A549 (cell line): ENCODE data around the gene ELL2. TPM values are rescaled to one million over a fixed set of nuclear protein-coding genes. Genes with fewer than 3 reads are reported as not detected.

Source experiments
- ATAC-seq, 2 experiments: fragments of 200-7000 bp in 1 of 2; fragments of >200 bp in 1 of 2; cut with Nextera tagmentation in 1 of 2; cut with Tn5 transposase in 1 of 2; 3 replicates each; pipeline versions ENCODE4 v1.8.0 to v1.9.1; 2018 to 2020; ENCODE audit warnings: mild to moderate bottlenecking in 1 of 2, moderate library complexity in 1 of 2
- CTCF ChIA-PET: fragments of 300-600 bp; sonication (Branson Sonifier 250); formaldehyde crosslinking; extraction: SDS; loops from one replicate; lab custom pipeline; 2021; ENCODE audit warnings: antibody characterized with exemption, inconsistent platforms; lab: Yijun Ruan, JAX
- POLR2A ChIA-PET: fragments of 350-600 bp; formaldehyde crosslinking; extraction: SDS; loops from one replicate; lab custom pipeline; 2021; ENCODE audit warnings: antibody characterized with exemption, inconsistent platforms; lab: Yijun Ruan, JAX
- DNase-seq, 2 experiments: peaks; one replicate each; pipeline versions ENCODE4 v3.0.0 to v3.0.0-alpha.2; 2011 to 2016; ENCODE audit warnings: low read depth in 1 of 2, low spot score in 1 of 2
- FAIRE-seq: peaks from 2 replicates; lab custom pipeline; 2011; peaks lifted over from hg19 to GRCh38; lab: Jason Lieb, UNC
- H3K27ac ChIP-seq, 2 experiments: fragments of >200 bp; sonication (Bioruptor Twin); formaldehyde crosslinking; 3 replicates each; pipeline ENCODE4 v1.5.1; 2016 to 2017
- H3K4me1 ChIP-seq: fragments of >200 bp; sonication (Bioruptor Twin); formaldehyde crosslinking; 3 replicates; pipeline ENCODE4 v1.6.1; 2016
- H3K4me2 ChIP-seq: fragments of >200 bp; sonication (Bioruptor Twin); formaldehyde crosslinking; 3 replicates; pipeline ENCODE4 v1.6.1; 2016
- H3K4me3 ChIP-seq: fragments of >200 bp; sonication (Bioruptor Twin); formaldehyde crosslinking; 3 replicates; pipeline ENCODE4 v1.5.1; 2016
- H3K9me3 ChIP-seq: fragments of >200 bp; sonication (Bioruptor Twin); formaldehyde crosslinking; 3 replicates; pipeline ENCODE4 v1.6.1; 2016
- BHLHE40 ChIP-seq: IDR thresholded peaks from 2 replicates; pipeline ENCODE4 v1.6.1; 2012; ENCODE audit warnings: low read depth, low read length, inconsistent platforms
- CEBPB ChIP-seq, 2 experiments: fragments of >200 bp in 1 of 2; sonication (Bioruptor Twin) in 1 of 2; formaldehyde crosslinking in 1 of 2; IDR thresholded peaks; 2 replicates each; pipeline ENCODE4 v1.6.1; 2012 to 2016
- EHMT2 ChIP-seq: fragments of 200-600 bp; sonication (generic); IDR thresholded peaks from 2 replicates; pipeline ENCODE4 v1.6.1; 2016; ENCODE audit warnings: antibody characterized with exemption, low read depth, mild to moderate bottlenecking, moderate library complexity
- FOSL2 ChIP-seq, 2 experiments: fragments of 450-650 bp in 1 of 2; fragments of >200 bp in 1 of 2; sonication (Bioruptor Twin) in 1 of 2; formaldehyde crosslinking; IDR thresholded peaks; 2 replicates each; pipeline versions ENCODE4 v1.5.0 to v1.6.1; 2016 to 2020; ENCODE audit warnings: mild to moderate bottlenecking in 1 of 2, moderate library complexity in 1 of 2
- FOXS1 ChIP-seq: fragments of 250-450 bp; sonication (Bioruptor Pico); IDR thresholded peaks from 2 replicates; pipeline ENCODE4 v1.5.0; 2020; ENCODE audit warnings: mild to moderate bottlenecking, moderate library complexity
- HDAC2 ChIP-seq: fragments of 200-600 bp; sonication (generic); IDR thresholded peaks from 2 replicates; pipeline ENCODE4 v1.6.1; 2016
- HOXA7 ChIP-seq: fragments of 250-450 bp; sonication (Bioruptor Pico); IDR thresholded peaks from 2 replicates; pipeline ENCODE4 v1.5.0; 2020; ENCODE audit warnings: mild to moderate bottlenecking, moderate library complexity
- MAFK ChIP-seq: fragments of 450-650 bp; IDR thresholded peaks from 2 replicates; pipeline ENCODE4 v1.6.1; 2014; ENCODE audit not compliant: partially characterized antibody
- MAZ ChIP-seq: fragments of 150-350 bp; IDR thresholded peaks from 2 replicates; pipeline ENCODE4 v1.6.1; 2014; ENCODE audit warnings: antibody characterized with exemption, low read depth, low read length, borderline replicate concordance
- MYC ChIP-seq: IDR thresholded peaks from 2 replicates; pipeline ENCODE4 v1.6.1; 2012; ENCODE audit warnings: mild to moderate bottlenecking, inconsistent platforms, low read length, improper control_type of control experiment, borderline replicate concordance
- NPAS2 ChIP-seq: fragments of 250-450 bp; sonication (Bioruptor Pico); IDR thresholded peaks from 2 replicates; pipeline ENCODE4 v1.8.0; 2022; ENCODE audit warnings: mild to moderate bottlenecking, moderate library complexity, borderline replicate concordance
- RAD21 ChIP-seq, 2 experiments: fragments of >200 bp in 1 of 2; sonication (Bioruptor Twin) in 1 of 2; formaldehyde crosslinking in 1 of 2; IDR thresholded peaks in 1 of 2; conservative IDR thresholded peaks in 1 of 2; 2 replicates in 1 of 2; 3 replicates in 1 of 2; pipeline ENCODE4 v1.6.1; 2012 to 2018; ENCODE audit warnings: inconsistent platforms in 1 of 2
- RARB ChIP-seq: fragments of 250-450 bp; sonication (Bioruptor Pico); IDR thresholded peaks from 2 replicates; pipeline ENCODE4 v1.8.0; 2021; ENCODE audit warnings: mild to moderate bottlenecking, moderate library complexity
- RCOR1 ChIP-seq: fragments of 150-350 bp; IDR thresholded peaks from 2 replicates; pipeline ENCODE4 v1.6.1; 2014; ENCODE audit warnings: antibody characterized with exemption, low read length, low read depth
- RNF2 ChIP-seq: fragments of 200-600 bp; sonication (generic); IDR thresholded peaks from 2 replicates; pipeline ENCODE4 v1.6.1; 2016; ENCODE audit warnings: low read depth, mild to moderate bottlenecking, antibody characterized with exemption, moderate library complexity, borderline replicate concordance
- SREBF2 ChIP-seq: fragments of 450-650 bp; IDR thresholded peaks from 2 replicates; pipeline ENCODE4 v1.6.1; 2014; ENCODE audit warnings: mild to moderate bottlenecking, moderate library complexity
- ZFP36 ChIP-seq: fragments of 450-650 bp; IDR thresholded peaks from 2 replicates; pipeline ENCODE4 v1.6.1; 2014; ENCODE audit warnings: borderline replicate concordance; ENCODE audit not compliant: partially characterized antibody
- ZNF302 ChIP-seq: fragments of 250-450 bp; sonication (Bioruptor Pico); IDR thresholded peaks from 2 replicates; pipeline ENCODE4 v1.9.0; 2021; ENCODE audit warnings: inconsistent platforms, mild to moderate bottlenecking, moderate library complexity
- WGBS: methylation state at CpG from one replicate; pipeline ENCODE4 v1.1.6; 2017; ENCODE audit errors: missing lambda C conversion rate; 5-methylcytosine and 5-hydroxymethylcytosine counted together
- polyA plus RNA-seq, 4 experiments: library from polyadenylated mRNA; depleted of rRNA in 3 of 4; stranded (reverse); fragments of >200 nt; fragmentation: RNase III in 1 of 4; extraction: RNeasy Plus Mini Kit Qiagen cat#74134 plus additional on column Dnase treatment in 1 of 4; gene quantifications; 2 replicates in 3 of 4; 3 replicates in 1 of 4; pipeline ENCODE4 v1.2.3, GENCODE V29; 2011 to 2017
- TF ChIP-seq, protein P1 (sequence below): fragments of 150-350 bp; IDR thresholded peaks from 2 replicates; pipeline ENCODE4 v1.6.1; 2014; ENCODE audit warnings: low read depth, mild to moderate bottlenecking, low read length
- TF ChIP-seq, protein P2 (sequence below): fragments of >200 bp; sonication (Bioruptor Twin); formaldehyde crosslinking; IDR thresholded peaks from 3 replicates; pipeline ENCODE4 v1.6.1; 2016
- TF ChIP-seq, protein P3 (sequence below): IDR thresholded peaks from 2 replicates; pipeline ENCODE4 v1.6.1; 2012

ELL2 gene
- polyA plus RNA-seq, 2 of the 4 experiments (the other 2 are of a cell fraction): 11.8 to 24.2 TPM

- H3K4me2 ChIP-seq: no peak overlapping the region
- POLR2A ChIA-PET: no interaction called here
- H3K27ac ChIP-seq: no peak overlapping the region
- no peak for ATAC-seq
- no peak overlapping the region for H3K4me3 ChIP-seq
- H3K4me1 ChIP-seq: peaks cover 9% of the 10 kb centered on the region
- CTCF ChIA-PET: interaction anchor here (5.2 kb wide), 1 partner anchor 11 kb away, joined by 27 read pairs; the partner anchor contains the start of gene ELL2
- no peak for FAIRE-seq
- DNase-seq: no peak
- no peaks in the 10 kb centered on the region for H3K9me3 ChIP-seq
- TF ChIP-seq MAZ: no peak
- TF ChIP-seq ZNF302 (CRISPR knock-in tag): no peak
- TF ChIP-seq, protein P1, sequence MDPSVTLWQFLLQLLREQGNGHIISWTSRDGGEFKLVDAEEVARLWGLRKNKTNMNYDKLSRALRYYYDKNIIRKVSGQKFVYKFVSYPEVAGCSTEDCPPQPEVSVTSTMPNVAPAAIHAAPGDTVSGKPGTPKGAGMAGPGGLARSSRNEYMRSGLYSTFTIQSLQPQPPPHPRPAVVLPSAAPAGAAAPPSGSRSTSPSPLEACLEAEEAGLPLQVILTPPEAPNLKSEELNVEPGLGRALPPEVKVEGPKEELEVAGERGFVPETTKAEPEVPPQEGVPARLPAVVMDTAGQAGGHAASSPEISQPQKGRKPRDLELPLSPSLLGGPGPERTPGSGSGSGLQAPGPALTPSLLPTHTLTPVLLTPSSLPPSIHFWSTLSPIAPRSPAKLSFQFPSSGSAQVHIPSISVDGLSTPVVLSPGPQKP: no peak
- TF ChIP-seq, protein P2, sequence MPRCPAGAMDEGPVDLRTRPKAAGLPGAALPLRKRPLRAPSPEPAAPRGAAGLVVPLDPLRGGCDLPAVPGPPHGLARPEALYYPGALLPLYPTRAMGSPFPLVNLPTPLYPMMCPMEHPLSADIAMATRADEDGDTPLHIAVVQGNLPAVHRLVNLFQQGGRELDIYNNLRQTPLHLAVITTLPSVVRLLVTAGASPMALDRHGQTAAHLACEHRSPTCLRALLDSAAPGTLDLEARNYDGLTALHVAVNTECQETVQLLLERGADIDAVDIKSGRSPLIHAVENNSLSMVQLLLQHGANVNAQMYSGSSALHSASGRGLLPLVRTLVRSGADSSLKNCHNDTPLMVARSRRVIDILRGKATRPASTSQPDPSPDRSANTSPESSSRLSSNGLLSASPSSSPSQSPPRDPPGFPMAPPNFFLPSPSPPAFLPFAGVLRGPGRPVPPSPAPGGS: no peak
- no peak for TF ChIP-seq HDAC2
Measured at GRCh38 chr5:95948631-95949030, 13.0 kb downstream of the ELL2 start.

DNA sequence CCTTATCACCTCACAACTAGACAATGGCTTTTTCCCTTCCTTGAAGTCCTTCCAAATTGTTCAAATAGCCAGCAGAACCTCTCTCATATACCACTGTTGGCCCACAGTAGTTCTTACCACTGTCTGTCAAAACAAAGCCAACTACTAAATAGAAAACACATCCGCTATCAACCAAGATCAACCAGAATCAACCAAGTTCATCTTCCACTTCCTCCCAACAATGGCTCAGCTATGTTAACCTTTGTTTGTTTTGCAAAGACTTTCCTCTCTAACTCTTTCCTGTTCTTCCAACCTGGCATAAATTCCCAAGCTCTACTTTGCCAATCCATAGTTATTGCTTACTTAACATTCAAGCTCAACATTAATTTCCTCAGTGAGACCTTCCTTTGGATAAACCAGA, 15.2 kb downstream of the ELL2 start:
- WGBS: 100% methylated on average over 1 of the region's 1 CpG
- no peaks in the 10 kb centered on the region for H3K9me3 ChIP-seq
- TF ChIP-seq SREBF2 (no peak), CEBPB (IDR thresholded peaks at IDR 0.05) (no peak), NPAS2 (CRISPR knock-in tag) (no peak)
- TF ChIP-seq, protein P3, sequence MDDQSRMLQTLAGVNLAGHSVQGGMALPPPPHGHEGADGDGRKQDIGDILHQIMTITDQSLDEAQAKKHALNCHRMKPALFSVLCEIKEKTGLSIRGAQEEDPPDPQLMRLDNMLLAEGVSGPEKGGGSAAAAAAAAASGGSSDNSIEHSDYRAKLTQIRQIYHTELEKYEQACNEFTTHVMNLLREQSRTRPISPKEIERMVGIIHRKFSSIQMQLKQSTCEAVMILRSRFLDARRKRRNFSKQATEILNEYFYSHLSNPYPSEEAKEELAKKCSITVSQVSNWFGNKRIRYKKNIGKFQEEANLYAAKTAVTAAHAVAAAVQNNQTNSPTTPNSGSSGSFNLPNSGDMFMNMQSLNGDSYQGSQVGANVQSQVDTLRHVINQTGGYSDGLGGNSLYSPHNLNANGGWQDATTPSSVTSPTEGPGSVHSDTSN: no peak
- TF ChIP-seq, all 56 proteins: peak for 0
- POLR2A ChIA-PET: no interaction called here
- Histone ChIP-seq H3K4me1 (peaks cover 9% of the 10 kb centered on the region), H3K4me3 (no peak overlapping the region), H3K4me2 (no peak overlapping the region), H3K27ac (no peak overlapping the region)
- DNase-seq: no peak
- no peak for FAIRE-seq
- ATAC-seq: no peak
- CTCF ChIA-PET: interaction anchor here (0.8 to 5.2 kb wide), 4 partner anchors 10 to 390 kb away, joined by 3 to 27 read pairs (median 3); partner anchors contain the start of gene ELL2

- WGBS: 83% methylated on average over 2 of the region's 2 CpGs
- Histone ChIP-seq H3K27ac (no peak overlapping the region), H3K4me1 (no peaks in the 10 kb centered on the region; the same call in 2 of the 3 replicates), H3K9me3 (no peaks in the 10 kb centered on the region), H3K4me2 (no peak overlapping the region), H3K4me3 (no peak overlapping the region)
- FAIRE-seq: no peak
- ChIA-PET POLR2A (no interaction called here), CTCF (interaction anchor here (1.1 to 5.1 kb wide), 3 partner anchors 17 to 296 kb away, joined by 3 to 19 read pairs (median 3); partner anchors contain the start of genes ELL2 and RFESD)
- ATAC-seq: no peak
- TF ChIP-seq FOXS1 (CRISPR knock-in tag): no peak
- DNase-seq: no peak
Measured at GRCh38 chr5:95942968-95943367, 18.7 kb downstream of the ELL2 start.

DNA sequence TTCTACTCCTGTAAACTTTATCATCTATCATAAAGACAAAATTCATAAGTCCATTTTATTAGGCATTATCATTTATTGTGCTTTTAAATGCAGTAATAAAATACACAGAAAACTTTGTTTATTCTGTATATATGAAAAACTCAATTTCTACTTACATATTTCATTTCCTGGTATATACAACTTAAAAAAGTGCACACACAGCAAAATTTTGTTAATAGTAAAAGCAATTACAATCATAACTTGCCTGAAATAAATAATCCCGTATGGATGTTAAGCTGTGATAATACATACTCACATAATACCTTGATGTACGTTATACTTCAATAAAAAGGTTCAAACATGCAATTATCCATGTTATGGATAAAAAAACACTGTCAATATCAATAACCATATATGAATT, 19.2 kb downstream of the ELL2 start:
- Histone ChIP-seq H3K9me3 (no peaks in the 10 kb centered on the region), H3K4me3 (no peak overlapping the region), H3K4me2 (no peak overlapping the region), H3K27ac (no peak overlapping the region), H3K4me1 (no peaks in the 10 kb centered on the region; the same call in 2 of the 3 replicates)
- no peak for DNase-seq
- TF ChIP-seq BHLHE40 (no peak), MAFK (peak; percentile 97)
- 90% methylated on average over 2 of the region's 2 CpGs for WGBS
- CTCF ChIA-PET: interaction anchor here (5.1 kb wide), 1 partner anchor 18 kb away, joined by 19 read pairs; the partner anchor contains the start of gene ELL2
- no peak for FAIRE-seq
- POLR2A ChIA-PET: no interaction called here
- ATAC-seq: no peak

- no peak overlapping the region for H3K27ac ChIP-seq
- H3K9me3 ChIP-seq: no peaks in the 10 kb centered on the region
- H3K4me2 ChIP-seq: no peak overlapping the region
- DNase-seq (no peak), FAIRE-seq (no peak), ATAC-seq (no peak)
- ChIA-PET POLR2A (no interaction called here), CTCF (interaction anchor here (1.1 to 5.1 kb wide), 3 partner anchors 19 to 395 kb away, joined by 3 to 19 read pairs (median 3); partner anchors contain the start of gene ELL2)
- no peak overlapping the region for H3K4me3 ChIP-seq
- no peaks in the 10 kb centered on the region; the same call in 2 of the 3 replicates for H3K4me1 ChIP-seq
- TF ChIP-seq RNF2 (no peak), EHMT2 (no peak), RARB (CRISPR knock-in tag) (no peak), RCOR1 (no peak), MAFK (no peak), FOSL2 (IDR thresholded peaks at IDR 0.05) (no peak), FOSL2 (CRISPR knock-in tag; IDR thresholded peaks at IDR 0.05) (no peak), ZFP36 (no peak), RAD21 (conservative IDR thresholded peaks at IDR 0.05 in 1 of 2, IDR thresholded peaks at IDR 0.05 in 1 of 2) (no peak), MYC (no peak), HOXA7 (CRISPR knock-in tag) (no peak)
- TF ChIP-seq, protein P2: no peak
Measured at GRCh38 chr5:95941756-95942155, 19.9 kb downstream of the ELL2 start.
